A673 (cell line): ENCODE data around the gene TUBA8.
"Not testable (repeated sequence)": the region's sequence is repeated elsewhere in the genome, so short reads cannot be mapped to it uniquely, and the experiment has no call there.

ENCODE experiments used
- CTCF ChIP-seq: fragments of 300-800, 200-600 bp; sonication (generic); conservative IDR thresholded peaks from 2 replicates; pipeline ENCODE4 v1.5.1; 2017; ENCODE audit warnings: low read depth, mild to moderate bottlenecking, antibody characterized with exemption, low read length, moderate library complexity, mixed read lengths
- EZH2 ChIP-seq: fragments of 200-600 bp; sonication (generic); IDR thresholded peaks from 2 replicates; pipeline ENCODE4 v1.6.1; 2017; ENCODE audit warnings: borderline replicate concordance, low read depth, mild to moderate bottlenecking, mixed read lengths, antibody characterized with exemption, low read length; ENCODE audit not compliant: poor library complexity, severe bottlenecking

- not testable (repeated sequence) for TF ChIP-seq CTCF, EZH2
Measured at GRCh38 chr22:18063715-18064114, 46.9 kb upstream of the TUBA8 start.
